Measurements from ENCODE around the gene INPP5D.

DNA sequence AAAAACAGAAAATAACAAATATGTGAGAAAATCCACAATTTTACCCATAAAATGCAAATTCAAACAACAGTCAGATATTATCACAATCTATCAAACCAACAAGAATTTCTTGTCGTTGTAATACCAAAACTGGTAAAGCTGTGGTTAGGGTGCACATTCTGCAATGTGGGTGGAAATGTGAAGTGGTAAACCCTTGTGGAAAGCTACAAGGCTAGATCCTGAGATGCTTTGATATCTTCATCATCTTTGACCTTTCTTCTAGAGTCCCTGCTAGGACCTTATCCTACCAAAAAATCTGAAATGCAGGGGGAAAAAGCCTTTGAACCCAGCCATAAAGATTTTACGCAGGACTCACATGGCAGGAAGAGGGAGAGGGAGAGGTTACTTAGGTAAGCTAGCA lies 174.1 kb downstream of the INPP5D start:
- TF ChIP-seq EP300 (IDR thresholded peaks at IDR 0.05; ENCODE audit: low read depth): no peak
- TF ChIP-seq POLR2A (IDR thresholded peaks at IDR 0.05): no peak

Measured in transverse colon (tissue), 1 donor.